Chondrocyte (in vitro differentiated cells): Measurements from ENCODE around the gene ZNF750. TPM values are rescaled to one million over a fixed set of nuclear protein-coding genes. Genes with fewer than 3 reads are reported as not detected.

Experiments
- DNase-seq: peaks from one replicate; pipeline ENCODE4 v3.0.0; 2021; ENCODE audit warnings: mixed read lengths, low spot score
- H3K27ac Mint-ChIP-seq: one replicate; pipeline ENCODE4 v1.8.0; 2021; ENCODE audit warnings: mild to moderate bottlenecking, moderate library complexity, mixed read lengths; ENCODE audit not compliant: unreplicated experiment
- H3K27me3 Mint-ChIP-seq: 2 replicates; pipeline ENCODE4 v1.8.0; 2021; ENCODE audit warnings: low read depth, mixed read lengths
- H3K36me3 Mint-ChIP-seq: 2 replicates; pipeline ENCODE4 v1.8.0; 2021; ENCODE audit warnings: low read depth, mixed read lengths
- H3K4me1 Mint-ChIP-seq: 2 replicates; pipeline ENCODE4 v1.8.0; 2021; ENCODE audit warnings: low read depth, mild to moderate bottlenecking, mixed read lengths
- H3K4me3 Mint-ChIP-seq: one replicate; pipeline ENCODE4 v1.8.0; 2021; ENCODE audit warnings: mild to moderate bottlenecking, moderate library complexity, mixed read lengths; ENCODE audit not compliant: unreplicated experiment
- H3K9me3 Mint-ChIP-seq: 2 replicates; pipeline ENCODE4 v1.8.0; 2021; ENCODE audit warnings: low read depth, mixed read lengths
- total RNA-seq: library from RNA; stranded (reverse); gene quantifications from 3 replicates; pipeline ENCODE4 v1.2.1, GENCODE V29; 2021
- TF ChIP-seq, protein P1 (sequence below): fragments of 200-600 bp; sonication (generic); IDR thresholded peaks from 2 replicates; pipeline ENCODE4 v1.5.0; 2021; ENCODE audit warnings: antibody characterized with exemption, mild to moderate bottlenecking, moderate library complexity

The ZNF750 gene
- total RNA-seq, 1 donor from 2014 or later: not detected

DNA sequence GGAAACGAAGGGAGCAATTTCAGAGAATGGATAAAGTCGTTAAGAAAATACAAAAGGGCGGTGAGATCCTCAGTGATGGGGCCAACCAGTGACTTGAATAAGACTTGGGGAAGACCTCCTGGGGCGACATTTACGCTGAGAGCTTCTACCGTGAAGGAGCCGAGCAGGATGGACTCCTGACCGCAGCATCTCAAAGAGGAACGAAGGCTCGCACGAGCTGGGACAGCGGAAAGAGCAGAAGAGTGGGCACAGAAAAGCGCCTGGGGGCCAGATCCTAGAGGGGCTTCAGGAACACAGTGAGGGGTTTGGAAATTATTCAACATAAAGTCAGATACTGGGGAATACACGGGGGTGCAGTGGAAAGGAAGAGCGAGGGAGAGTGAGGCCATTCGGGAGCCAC, 17.5 kb downstream of the ZNF750 start:
- Mint-ChIP-seq H3K27ac (no peak overlapping the region), H3K4me3 (no peak overlapping the region), H3K27me3 (no peaks in the 10 kb centered on the region), H3K4me1 (no peaks in the 10 kb centered on the region), H3K9me3 (peaks cover 9% of the 10 kb centered on the region), H3K36me3 (peaks cover 22% of the 10 kb centered on the region)
- peak; percentile 57 for DNase-seq
- TF ChIP-seq, protein P1, sequence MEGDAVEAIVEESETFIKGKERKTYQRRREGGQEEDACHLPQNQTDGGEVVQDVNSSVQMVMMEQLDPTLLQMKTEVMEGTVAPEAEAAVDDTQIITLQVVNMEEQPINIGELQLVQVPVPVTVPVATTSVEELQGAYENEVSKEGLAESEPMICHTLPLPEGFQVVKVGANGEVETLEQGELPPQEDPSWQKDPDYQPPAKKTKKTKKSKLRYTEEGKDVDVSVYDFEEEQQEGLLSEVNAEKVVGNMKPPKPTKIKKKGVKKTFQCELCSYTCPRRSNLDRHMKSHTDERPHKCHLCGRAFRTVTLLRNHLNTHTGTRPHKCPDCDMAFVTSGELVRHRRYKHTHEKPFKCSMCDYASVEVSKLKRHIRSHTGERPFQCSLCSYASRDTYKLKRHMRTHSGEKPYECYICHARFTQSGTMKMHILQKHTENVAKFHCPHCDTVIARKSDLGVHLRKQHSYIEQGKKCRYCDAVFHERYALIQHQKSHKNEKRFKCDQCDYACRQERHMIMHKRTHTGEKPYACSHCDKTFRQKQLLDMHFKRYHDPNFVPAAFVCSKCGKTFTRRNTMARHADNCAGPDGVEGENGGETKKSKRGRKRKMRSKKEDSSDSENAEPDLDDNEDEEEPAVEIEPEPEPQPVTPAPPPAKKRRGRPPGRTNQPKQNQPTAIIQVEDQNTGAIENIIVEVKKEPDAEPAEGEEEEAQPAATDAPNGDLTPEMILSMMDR: no peak

DNA sequence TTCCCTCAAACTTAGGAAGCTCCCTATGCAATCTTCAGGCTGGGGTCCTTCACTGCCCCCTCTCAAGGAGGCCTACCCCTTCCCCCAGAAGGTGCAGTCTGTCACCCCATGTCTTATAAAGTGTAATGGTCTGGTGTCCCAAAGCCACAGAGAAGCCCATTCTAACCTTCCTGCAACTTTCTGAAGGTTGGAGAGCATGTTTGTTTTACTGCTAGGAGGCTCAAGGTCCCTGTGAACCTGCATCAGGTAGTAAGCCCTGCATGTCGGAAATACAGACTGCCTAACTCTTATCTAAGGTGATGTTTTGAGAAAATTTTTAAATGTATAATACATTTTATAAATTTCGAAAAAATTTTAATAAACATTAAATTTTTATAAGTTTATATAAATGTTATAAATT, 18.3 kb downstream of the ZNF750 start:
- DNase-seq: no peak
- H3K36me3 Mint-ChIP-seq: peaks cover 22% of the 10 kb centered on the region
- H3K27ac Mint-ChIP-seq: no peak overlapping the region
- H3K4me3 Mint-ChIP-seq: no peak overlapping the region
- no peaks in the 10 kb centered on the region for H3K27me3 Mint-ChIP-seq
- TF ChIP-seq, protein P1: no peak
- peaks cover 9% of the 10 kb centered on the region for H3K9me3 Mint-ChIP-seq
- H3K4me1 Mint-ChIP-seq: no peaks in the 10 kb centered on the region

DNA sequence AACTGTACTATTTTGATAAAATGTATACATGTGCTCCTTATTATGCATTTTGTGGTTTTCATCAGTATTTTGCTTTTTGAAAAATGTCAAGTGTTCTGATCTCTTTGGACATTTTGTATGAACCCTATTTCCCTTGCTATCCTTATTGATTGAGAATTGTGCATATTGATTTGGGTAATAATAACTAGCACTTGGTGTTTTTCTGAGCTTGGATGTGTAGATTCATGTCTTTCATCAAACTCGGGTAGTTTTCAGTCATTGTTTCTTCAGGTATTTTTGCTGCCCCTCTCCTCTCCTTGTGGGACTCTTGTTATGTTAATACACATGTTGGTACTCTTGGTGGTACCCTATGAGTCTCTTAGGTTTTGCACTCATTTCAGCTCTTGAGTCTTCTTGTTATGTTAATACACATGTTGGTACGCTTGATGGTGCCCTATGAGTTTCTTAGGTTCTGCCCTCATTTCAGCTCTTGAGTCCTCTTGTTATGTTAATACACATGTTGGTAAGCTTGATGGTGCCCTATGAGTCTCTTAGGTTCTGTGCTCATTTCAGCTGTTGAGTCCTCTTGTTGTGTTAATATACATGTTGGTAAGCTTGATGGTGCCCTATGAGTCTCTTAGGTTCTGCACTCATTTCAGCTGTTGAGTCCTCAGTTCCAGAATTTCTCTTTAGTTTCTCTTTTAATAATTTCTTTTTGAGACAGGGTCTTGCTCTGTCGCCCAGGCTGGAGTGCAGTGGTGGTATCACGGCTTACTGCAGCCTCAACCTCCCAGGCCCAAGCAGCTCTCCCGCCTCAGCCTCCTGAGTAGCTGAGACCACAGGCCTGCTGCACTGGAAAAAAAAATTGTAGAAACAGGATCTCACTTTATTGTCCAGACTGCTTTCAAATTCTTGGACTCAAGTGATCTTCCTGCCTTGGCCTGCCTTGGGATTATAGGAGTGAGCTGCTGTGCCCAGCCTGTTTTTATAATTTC, 19.3 kb downstream of the ZNF750 start:
- H3K4me3 Mint-ChIP-seq: no peak overlapping the region
- DNase-seq: peak; percentile 38
- TF ChIP-seq, protein P1: no peak
- H3K36me3 Mint-ChIP-seq: peaks cover 29% of the 10 kb centered on the region
- peaks cover 9% of the 10 kb centered on the region for H3K9me3 Mint-ChIP-seq
- H3K27ac Mint-ChIP-seq: no peak overlapping the region
- H3K27me3 Mint-ChIP-seq: no peaks in the 10 kb centered on the region
- H3K4me1 Mint-ChIP-seq: no peaks in the 10 kb centered on the region

DNA sequence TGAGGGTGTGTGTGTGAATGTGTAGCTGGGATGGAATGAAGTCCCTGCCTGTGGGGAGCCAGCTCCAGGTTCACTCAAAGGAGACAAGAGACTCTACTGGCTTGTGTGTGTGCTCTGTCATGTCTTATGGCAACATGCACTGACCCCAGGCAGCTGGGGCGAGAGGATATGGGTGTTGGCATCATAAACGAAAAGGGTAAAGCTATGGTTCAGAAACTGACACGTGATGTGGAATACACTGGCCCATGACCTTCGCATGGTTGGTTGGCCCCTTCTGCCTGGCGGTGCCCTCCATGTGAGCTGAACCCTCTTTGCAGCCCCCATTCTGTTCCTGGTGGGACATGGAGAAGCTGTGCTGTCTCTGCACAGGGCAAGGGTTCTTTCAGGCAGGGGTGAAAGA, 21.9 kb downstream of the ZNF750 start:
- peak; percentile 40 for DNase-seq
- Mint-ChIP-seq H3K4me3 (no peak overlapping the region), H3K27me3 (no peaks in the 10 kb centered on the region), H3K4me1 (no peaks in the 10 kb centered on the region), H3K27ac (no peak overlapping the region), H3K9me3 (peaks cover 9% of the 10 kb centered on the region), H3K36me3 (peaks cover 39% of the 10 kb centered on the region)
- TF ChIP-seq, protein P1: no peak

DNA sequence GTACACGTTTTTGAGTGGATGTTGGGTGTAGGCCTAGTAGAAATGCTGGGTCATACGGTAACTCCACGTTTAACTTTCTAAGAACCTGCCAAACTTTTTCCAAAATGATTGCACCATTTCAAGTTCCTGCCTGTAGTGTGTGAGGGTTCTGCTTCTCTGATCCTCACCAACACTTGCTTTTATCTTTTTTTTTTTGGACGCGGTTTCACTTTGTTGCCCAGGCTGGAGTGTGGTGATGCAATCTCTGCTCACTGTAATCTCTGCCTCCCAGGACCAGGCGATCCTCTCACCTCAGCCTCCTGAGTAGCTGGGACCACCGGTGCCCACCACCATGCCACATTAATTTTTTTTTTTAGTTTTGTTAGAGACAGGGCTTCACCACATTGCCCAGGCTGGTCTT, 23.5 kb downstream of the ZNF750 start:
- peak; percentile 18 for DNase-seq
- Mint-ChIP-seq H3K27me3 (no peaks in the 10 kb centered on the region), H3K4me1 (no peaks in the 10 kb centered on the region), H3K9me3 (peaks cover 9% of the 10 kb centered on the region), H3K27ac (no peak overlapping the region), H3K4me3 (no peak overlapping the region), H3K36me3 (peaks cover 33% of the 10 kb centered on the region)
- TF ChIP-seq, protein P1: no peak
